Right lobe of liver (tissue), 4 donors: ENCODE data around the gene RNF223.
"Not testable (repeated sequence)": the region's sequence is repeated elsewhere in the genome, so short reads cannot be mapped to it uniquely, and the experiment has no call there.

Experiments
- CTCF ChIP-seq, 4 donors: fragments of 200-600 bp in 3 of 4; fragments of 450-650 bp in 1 of 4; IDR thresholded peaks; one replicate each; pipeline versions ENCODE4 v1.5.1 to v1.8.0; 2016 to 2022; ENCODE audit warnings: antibody characterized with exemption in 4 of 4, mild to moderate bottlenecking in 2 of 4
- POLR2A ChIP-seq: fragments of 450-650 bp; IDR thresholded peaks from one replicate; pipeline ENCODE4 v1.6.1; 2017; ENCODE audit warnings: antibody characterized with exemption, mild to moderate bottlenecking
- donor health status: DM: no; HTN: no; CAD: no.
- donor health status: DM: no; HTN: no; CAD: no.
- donor health status: DM: no; HTN: yes; CAD: no.

- TF ChIP-seq CTCF (IDR thresholded peaks at IDR 0.05); POLR2A: not testable (repeated sequence)
These were observed 22.0 kb upstream of the RNF223 start for GRCh38 chr1:1096136-1096535.
